HG03378 (cell line): ENCODE data around the gene LY9.
A peak's percentile ranks its signal among the peaks of the same experiment; 100 is the strongest.
"Not testable (repeated sequence)": the region's sequence is repeated elsewhere in the genome, so short reads cannot be mapped to it uniquely, and the experiment has no call there.

ENCODE experiments used
- ATAC-seq: cut with Tn5 transposase; IDR thresholded peaks from one replicate; pipeline ENCODE4 v1.9.1; 2021; ENCODE audit warnings: mild to moderate bottlenecking, moderate library complexity; ENCODE audit not compliant: unreplicated experiment

Gene LY9

GRCh38 chr1:160862203-160863060, 66.5 kb downstream of the LY9 start, which contains the start of gene CD244:
TSS of gene CD244 (minus strand) at chr1:160862887. CDS start at chr1:160862677, 210 bp downstream.
- ATAC-seq = peak; percentile 83

GRCh38 chr1:160863061-160863773, 67.2 kb downstream of the LY9 start:
- ATAC-seq = no peak

GRCh38 chr1:160863774-160864131, 67.8 kb downstream of the LY9 start:
- ATAC-seq = no peak

- ATAC-seq = no peak
Measured at GRCh38 chr1:160864173-160864572, 68.2 kb downstream of the LY9 start.

- ATAC-seq = no peak
Measured at GRCh38 chr1:160865337-160865736, 69.4 kb downstream of the LY9 start.

GRCh38 chr1:160866001-160866694, 70.2 kb downstream of the LY9 start:
- no peak for ATAC-seq

GRCh38 chr1:160866695-160867260, 70.8 kb downstream of the LY9 start:
- ATAC-seq = no peak

GRCh38 chr1:160867651-160868050, 71.7 kb downstream of the LY9 start:
- ATAC-seq = not testable (repeated sequence)

- no peak for ATAC-seq
Measured at GRCh38 chr1:160868141-160868540, 72.2 kb downstream of the LY9 start.

- no peak for ATAC-seq
Measured at GRCh38 chr1:160874935-160875334, 79.0 kb downstream of the LY9 start.

GRCh38 chr1:160875591-160875990, 79.6 kb downstream of the LY9 start:
- ATAC-seq = not testable (repeated sequence)

GRCh38 chr1:160876311-160876710, 80.3 kb downstream of the LY9 start:
- ATAC-seq = no peak

- no peak for ATAC-seq
Measured at GRCh38 chr1:160877221-160877620, 81.2 kb downstream of the LY9 start.
